Measurements from ENCODE around the gene H2AZ2.
"Not testable (repeated sequence)": the region's sequence is repeated elsewhere in the genome, so short reads cannot be mapped to it uniquely, and the experiment has no call there.

- not testable (repeated sequence) for TF ChIP-seq POLR2A, CTCF (IDR thresholded peaks at IDR 0.05)
Observed at GRCh38 chr7:44785218-44785617, 62.7 kb downstream of the H2AZ2 start.
